ENCODE data around the gene CMPK2. TPM values are rescaled to one million over a fixed set of nuclear protein-coding genes. Genes with fewer than 3 reads are reported as not detected.

CMPK2 gene
- polyA plus RNA-seq, 1 of the 3 experiments (the other 2 are of a cell fraction), result 1.1 TPM

- no peak overlapping the region for H3K4me3 ChIP-seq (ENCODE audit: low read depth in 2 of 2, low read length in 1 of 2)
- no peak overlapping the region for H3K9ac ChIP-seq
- TF ChIP-seq ELF1 (IDR thresholded peaks at IDR 0.05) (no peak), CTCF (IDR thresholded peaks at IDR 0.05) (no peak), REST (IDR thresholded peaks at IDR 0.05; ENCODE audit: low read depth, low read length) (no peak), NRF1 (IDR thresholded peaks at IDR 0.05; ENCODE audit: low read depth, low read length) (no peak), TCF12 (IDR thresholded peaks at IDR 0.05) (no peak), TAF1 (IDR thresholded peaks at IDR 0.05; ENCODE audit: borderline replicate concordance, low read depth, low read length) (no peak), USF1 (IDR thresholded peaks at IDR 0.05; ENCODE audit: borderline replicate concordance, low read depth) (no peak), EZH2phosphoT487 (IDR thresholded peaks at IDR 0.05; ENCODE audit: borderline replicate concordance, low read depth) (no peak), SMC3 (IDR thresholded peaks at IDR 0.05; ENCODE audit: low read depth, low read length) (no peak), FOXM1 (IDR thresholded peaks at IDR 0.05; ENCODE audit: low read depth) (no peak), RXRA (IDR thresholded peaks at IDR 0.05; ENCODE audit: borderline replicate concordance, low read depth) (no peak), SIN3A (IDR thresholded peaks at IDR 0.05; ENCODE audit: borderline replicate concordance, low read depth, low read length) (no peak), TEAD4 (IDR thresholded peaks at IDR 0.05; ENCODE audit: borderline replicate concordance, insufficient read depth) (no peak), MAX (IDR thresholded peaks at IDR 0.05; ENCODE audit: low read depth) (no peak), IRF3 (IDR thresholded peaks at IDR 0.05; ENCODE audit: low read depth, low read length) (no peak)
- H3K27me3 ChIP-seq (ENCODE audit: insufficient read depth), result no peaks in the 10 kb centered on the region
- H3K9me2 ChIP-seq, result no peaks in the 10 kb centered on the region
- peaks cover 6% of the 10 kb centered on the region for H3F3A ChIP-seq (replicated peaks; ENCODE audit: insufficient read depth)
- 90% methylated on average over 21 of the region's 21 CpGs for WGBS (ENCODE audit: low lambda C conversion rate)
- H3K4me1 ChIP-seq (ENCODE audit: control insufficient read depth in 1 of 2, insufficient read depth in 2 of 2, low read depth in 1 of 2, low read length in 1 of 2), result peaks cover 3 to 9% of the 10 kb centered on the region in 2 experiments; a peak in 2 of 4 replicates
- no peaks in the 10 kb centered on the region for H3K9me3 ChIP-seq
- ChIA-PET POLR2A (no interaction called here), CTCF (interaction anchor here (1.2 to 1.4 kb wide), 2 partner anchors 25 to 48 kb away, joined by 3 read pairs; no protein-coding TSS in a partner anchor)
- H3K4me2 ChIP-seq, result no peak overlapping the region
- H4K20me1 ChIP-seq (ENCODE audit: insufficient read depth), result no peaks in the 10 kb centered on the region
- H3K27ac ChIP-seq (ENCODE audit: low read depth in 2 of 2, low read length in 1 of 2), result no peak overlapping the region
- H2AFZ ChIP-seq (ENCODE audit: low read depth), result no peak overlapping the region
- no peaks in the 10 kb centered on the region for H3K36me3 ChIP-seq (replicated peaks in 1 of 2; ENCODE audit: control insufficient read depth in 1 of 2, insufficient read depth in 2 of 2, low read length in 1 of 2)
- no peaks in the 10 kb centered on the region for H3K79me2 ChIP-seq (ENCODE audit: insufficient read depth)
- DNase-seq, result no peak
Observed at GRCh38 chr2:6820903-6821584, 44.7 kb downstream of the CMPK2 start.

All from SK-N-SH (cell line).